Loucy (cell line): ENCODE data around the gene DNPEP.

ENCODE experiments used
- EZH2phosphoT487 ChIP-seq: fragments of 200-600 bp; IDR thresholded peaks from 2 replicates; pipeline ENCODE4 v1.6.1; 2018; ENCODE audit warnings: antibody characterized with exemption, mild to moderate bottlenecking, moderate library complexity, borderline replicate concordance
- TF ChIP-seq, protein P1 (sequence below): fragments of 200-600 bp; sonication (generic); conservative IDR thresholded peaks from 2 replicates; pipeline ENCODE4 v1.5.1; 2014; ENCODE audit warnings: mild to moderate bottlenecking, antibody characterized with exemption, low read length

DNA sequence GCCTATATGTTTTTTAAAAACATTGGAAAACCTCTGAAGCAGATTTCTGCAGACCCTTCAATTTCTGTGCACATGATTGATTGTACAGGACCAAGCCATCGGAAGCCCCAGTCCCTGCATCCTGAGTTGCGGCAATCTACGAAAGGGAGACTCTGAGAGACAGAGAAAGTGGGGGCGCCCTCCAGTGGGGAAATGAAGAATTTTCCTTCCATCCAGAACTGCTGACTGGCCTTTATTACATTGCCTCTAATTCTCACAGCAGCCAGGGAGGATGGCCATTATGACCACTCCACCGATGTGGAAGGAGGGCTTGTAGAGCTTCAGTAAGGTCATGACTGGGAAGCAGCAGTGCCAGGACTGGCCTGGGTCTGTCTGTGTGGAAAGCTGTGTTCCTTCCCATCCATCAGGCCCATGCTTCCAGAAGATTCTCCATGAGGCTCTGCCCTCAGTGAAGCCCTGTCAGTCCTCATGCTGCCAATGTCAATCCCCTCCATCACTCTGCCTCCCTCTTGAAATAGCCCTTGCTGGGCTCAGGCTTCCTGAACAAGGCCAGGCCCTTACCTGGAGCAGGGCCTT lies 35.2 kb downstream of the DNPEP start:
- TF ChIP-seq, protein P1, sequence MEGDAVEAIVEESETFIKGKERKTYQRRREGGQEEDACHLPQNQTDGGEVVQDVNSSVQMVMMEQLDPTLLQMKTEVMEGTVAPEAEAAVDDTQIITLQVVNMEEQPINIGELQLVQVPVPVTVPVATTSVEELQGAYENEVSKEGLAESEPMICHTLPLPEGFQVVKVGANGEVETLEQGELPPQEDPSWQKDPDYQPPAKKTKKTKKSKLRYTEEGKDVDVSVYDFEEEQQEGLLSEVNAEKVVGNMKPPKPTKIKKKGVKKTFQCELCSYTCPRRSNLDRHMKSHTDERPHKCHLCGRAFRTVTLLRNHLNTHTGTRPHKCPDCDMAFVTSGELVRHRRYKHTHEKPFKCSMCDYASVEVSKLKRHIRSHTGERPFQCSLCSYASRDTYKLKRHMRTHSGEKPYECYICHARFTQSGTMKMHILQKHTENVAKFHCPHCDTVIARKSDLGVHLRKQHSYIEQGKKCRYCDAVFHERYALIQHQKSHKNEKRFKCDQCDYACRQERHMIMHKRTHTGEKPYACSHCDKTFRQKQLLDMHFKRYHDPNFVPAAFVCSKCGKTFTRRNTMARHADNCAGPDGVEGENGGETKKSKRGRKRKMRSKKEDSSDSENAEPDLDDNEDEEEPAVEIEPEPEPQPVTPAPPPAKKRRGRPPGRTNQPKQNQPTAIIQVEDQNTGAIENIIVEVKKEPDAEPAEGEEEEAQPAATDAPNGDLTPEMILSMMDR = peak; percentile 85
- TF ChIP-seq EZH2phosphoT487 = no peak
